H9 (cell line): ENCODE results near the gene LECT2. TPM values are rescaled to one million over a fixed set of nuclear protein-coding genes. Genes with fewer than 3 reads are reported as not detected.

Experiments
- DNase-seq: peaks from one replicate; pipeline ENCODE4 v3.0.0-alpha.2; 2017
- H2AFZ ChIP-seq: one replicate; pipeline ENCODE4 v1.6.1; 2013; ENCODE audit warnings: mild to moderate bottlenecking, low read length, control low read depth, moderate library complexity
- H2AK5ac ChIP-seq: 2 replicates; pipeline ENCODE4 v1.6.1; 2013; ENCODE audit warnings: low read length, control low read depth, mixed read lengths; ENCODE audit not compliant: insufficient read length
- H2BK120ac ChIP-seq: one replicate; pipeline ENCODE4 v1.6.1; 2013; ENCODE audit warnings: low read depth, mild to moderate bottlenecking, low read length, control low read depth, inconsistent platforms; ENCODE audit not compliant: poor library complexity, severe bottlenecking
- H2BK12ac ChIP-seq: 2 replicates; pipeline ENCODE4 v1.6.1; 2013; ENCODE audit warnings: low read length, control low read depth, mixed read lengths, low read depth; ENCODE audit not compliant: insufficient read length
- H2BK15ac ChIP-seq: 2 replicates; pipeline ENCODE4 v1.6.1; 2013; ENCODE audit warnings: low read depth, low read length, control low read depth
- H2BK20ac ChIP-seq: one replicate; pipeline ENCODE4 v1.6.1; 2013; ENCODE audit warnings: low read depth, mild to moderate bottlenecking, low read length, control low read depth, inconsistent platforms; ENCODE audit not compliant: poor library complexity, severe bottlenecking
- H2BK5ac ChIP-seq: 2 replicates; pipeline ENCODE4 v1.6.1; 2013; ENCODE audit warnings: low read length, control low read depth, mixed read lengths; ENCODE audit not compliant: insufficient read length
- H3K14ac ChIP-seq: 2 replicates; pipeline ENCODE4 v1.6.1; 2013; ENCODE audit warnings: low read length, control low read depth; ENCODE audit not compliant: insufficient read depth
- H3K18ac ChIP-seq: 2 replicates; pipeline ENCODE4 v1.6.1; 2013; ENCODE audit warnings: low read depth, mild to moderate bottlenecking, mixed read lengths, low read length, control low read depth; ENCODE audit not compliant: insufficient read length
- H3K23ac ChIP-seq: 2 replicates; pipeline ENCODE4 v1.6.1; 2013; ENCODE audit warnings: low read length, control low read depth, mixed read lengths, low read depth; ENCODE audit not compliant: insufficient read length
- H3K23me2 ChIP-seq: 2 replicates; pipeline ENCODE4 v1.6.1; 2013; ENCODE audit warnings: low read depth, mild to moderate bottlenecking, mixed read lengths, low read length, control low read depth; ENCODE audit not compliant: insufficient read length, poor library complexity, severe bottlenecking
- H3K27ac ChIP-seq: 2 replicates; pipeline ENCODE4 v1.5.1; 2013; ENCODE audit warnings: low read length, control low read depth, mixed read lengths, low read depth; ENCODE audit not compliant: insufficient read length
- H3K27me3 ChIP-seq: 2 replicates; pipeline ENCODE4 v1.6.1; 2013; ENCODE audit warnings: low read length, control low read depth, inconsistent platforms; ENCODE audit not compliant: insufficient read depth
- H3K4ac ChIP-seq: 2 replicates; pipeline ENCODE4 v1.6.1; 2013; ENCODE audit warnings: low read depth, mild to moderate bottlenecking, control low read depth, inconsistent platforms, low read length, moderate library complexity
- H3K4me1 ChIP-seq: 2 replicates; pipeline ENCODE4 v1.6.1; 2013; ENCODE audit warnings: low read length, control low read depth, inconsistent platforms; ENCODE audit not compliant: insufficient read depth
- H3K4me2 ChIP-seq: 2 replicates; pipeline ENCODE4 v1.6.1; 2013; ENCODE audit warnings: low read length, control low read depth, mixed read lengths; ENCODE audit not compliant: insufficient read length, insufficient read depth
- H3K56ac ChIP-seq: 2 replicates; pipeline ENCODE4 v1.6.1; 2013; ENCODE audit warnings: low read depth, mild to moderate bottlenecking, mixed read lengths, low read length, control low read depth; ENCODE audit not compliant: insufficient read length
- H3K79me1 ChIP-seq: 2 replicates; pipeline ENCODE4 v1.6.1; 2013; ENCODE audit warnings: low read depth, mild to moderate bottlenecking, moderate library complexity, low read length, control low read depth, inconsistent platforms; ENCODE audit not compliant: insufficient read depth, poor library complexity, severe bottlenecking
- H3K79me2 ChIP-seq: 2 replicates; pipeline ENCODE4 v1.6.1; 2013; ENCODE audit warnings: low read length, control low read depth, inconsistent platforms; ENCODE audit not compliant: insufficient read depth
- H3K9ac ChIP-seq: 2 replicates; pipeline ENCODE4 v1.6.1; 2013; ENCODE audit warnings: low read length, control low read depth, mixed read lengths; ENCODE audit not compliant: insufficient read length; ENCODE audit errors: extremely low read depth
- H3K9me3 ChIP-seq: one replicate; pipeline ENCODE4 v1.6.1; 2013; ENCODE audit warnings: low read depth, low read length, inconsistent platforms; ENCODE audit not compliant: control insufficient read depth
- H3T11ph ChIP-seq: one replicate; pipeline ENCODE4 v1.6.1; 2013; ENCODE audit warnings: mild to moderate bottlenecking, low read length, control low read depth, inconsistent platforms
- H4K20me1 ChIP-seq: one replicate; pipeline ENCODE4 v1.6.1; 2013; ENCODE audit not compliant: control insufficient read depth, insufficient read length, insufficient read depth
- H4K5ac ChIP-seq: 2 replicates; pipeline ENCODE4 v1.6.1; 2013; ENCODE audit warnings: low read depth, mild to moderate bottlenecking, mixed read lengths, low read length, control low read depth; ENCODE audit not compliant: insufficient read length
- H4K8ac ChIP-seq: replicated peaks from 2 replicates; pipeline ENCODE4 v1.6.1; 2013; ENCODE audit warnings: low read length, control low read depth, mixed read lengths, low read depth; ENCODE audit not compliant: insufficient read length
- H4K91ac ChIP-seq: 2 replicates; pipeline ENCODE4 v1.6.1; 2013; ENCODE audit warnings: low read depth, mild to moderate bottlenecking, moderate library complexity, mixed read lengths, low read length, control low read depth; ENCODE audit not compliant: insufficient read length
- H3K27ac Mint-ChIP-seq, 3 experiments: 2 replicates in 2 of 3; 3 replicates in 1 of 3; pipeline ENCODE4 v1.8.0; 2020 to 2021; ENCODE audit warnings: mixed read lengths in 3 of 3, mild to moderate bottlenecking in 1 of 3, moderate library complexity in 1 of 3
- H3K27me3 Mint-ChIP-seq: 2 replicates; pipeline ENCODE4 v1.8.0; 2021; ENCODE audit warnings: low read depth, mild to moderate bottlenecking, moderate library complexity, mixed read lengths
- H3K36me3 Mint-ChIP-seq, 3 experiments: 2 replicates in 2 of 3; 3 replicates in 1 of 3; pipeline ENCODE4 v1.8.0; 2020 to 2021; ENCODE audit warnings: low read depth in 3 of 3, mixed read lengths in 3 of 3; ENCODE audit not compliant: insufficient read depth in 1 of 3
- H3K4me1 Mint-ChIP-seq, 2 experiments: 2 replicates each; pipeline ENCODE4 v1.8.0; 2020; ENCODE audit warnings: mixed read lengths in 2 of 2
- H3K4me3 Mint-ChIP-seq, 2 experiments: 2 replicates in 1 of 2; 3 replicates in 1 of 2; pipeline ENCODE4 v1.8.0; 2020 to 2021; ENCODE audit warnings: mild to moderate bottlenecking in 2 of 2, mixed read lengths in 2 of 2, moderate library complexity in 1 of 2
- H3K9me3 Mint-ChIP-seq, 2 experiments: 2 replicates in 1 of 2; 3 replicates in 1 of 2; pipeline ENCODE4 v1.8.0; 2020; ENCODE audit warnings: mild to moderate bottlenecking in 2 of 2, mixed read lengths in 2 of 2, moderate library complexity in 1 of 2
- CTCF ChIP-seq: fragments of 200-600 bp; sonication (generic); conservative IDR thresholded peaks from 3 replicates; pipeline ENCODE4 v1.8.0; 2021; ENCODE audit warnings: antibody characterized with exemption, mild to moderate bottlenecking
- WGBS: extraction: QIAGEN DNeasy Blood & Tissue Kit; methylation state at CpG from one replicate; pipeline ENCODE4 v1.1.7; 2013; ENCODE audit warnings: missing lambda C conversion rate, low lambda C conversion rate, mixed read lengths; ENCODE audit not compliant: insufficient read length; ENCODE audit errors: extremely low coverage; 5-methylcytosine and 5-hydroxymethylcytosine counted together
- total RNA-seq: library from RNA; stranded (reverse); gene quantifications from 2 replicates; pipeline ENCODE4 v1.2.1, GENCODE V29; 2021

The LECT2 gene
- total RNA-seq, 1 experiment from 2014 or later, result not detected

GRCh38 chr5:135978993-135979392 is 24.2 kb upstream of the LECT2 start:
- DNase-seq, result no peak
- no peak overlapping the region for H3K18ac ChIP-seq
- peaks cover 5% of the 10 kb centered on the region; the same call in 1 of the 2 replicates for H3K4me1 ChIP-seq
- H2BK12ac ChIP-seq, result no peak overlapping the region
- H4K91ac ChIP-seq, result no peak overlapping the region
- no peak overlapping the region for H2BK15ac ChIP-seq
- no peak overlapping the region for H3K56ac ChIP-seq
- H3K4me3 Mint-ChIP-seq, result no peak overlapping the region
- H2BK5ac ChIP-seq, result no peak overlapping the region
- H3K27ac Mint-ChIP-seq, result no peak overlapping the region
- H3K4me2 ChIP-seq, result no peak overlapping the region
- no peaks in the 10 kb centered on the region for H3K36me3 Mint-ChIP-seq
- WGBS, result no CpG with 5 or more reads among the region's 2 CpGs
- no peaks in the 10 kb centered on the region for H4K20me1 ChIP-seq
- H3K27ac ChIP-seq, result no peak overlapping the region
- H3K79me2 ChIP-seq, result no peaks in the 10 kb centered on the region
- no peaks in the 10 kb centered on the region for H3K27me3 ChIP-seq
- no peak overlapping the region for H3K4ac ChIP-seq
- H3K9ac ChIP-seq, result no peak overlapping the region
- no peak overlapping the region for H2AK5ac ChIP-seq
- no peak overlapping the region for H2BK20ac ChIP-seq
- H3K14ac ChIP-seq, result no peak overlapping the region
- no peak overlapping the region for H3T11ph ChIP-seq
- no peak for TF ChIP-seq CTCF
- H3K23me2 ChIP-seq, result no peaks in the 10 kb centered on the region
- peaks cover 15 to 19% of the 10 kb centered on the region in 2 experiments for H3K4me1 Mint-ChIP-seq
- no peak overlapping the region for H4K8ac ChIP-seq
- H3K27me3 Mint-ChIP-seq, result peaks cover 18% of the 10 kb centered on the region
- no peaks in the 10 kb centered on the region; a peak in 1 of 5 replicates for H3K9me3 Mint-ChIP-seq
- H3K79me1 ChIP-seq, result no peaks in the 10 kb centered on the region
- H3K23ac ChIP-seq, result no peak overlapping the region
- no peak overlapping the region for H2AFZ ChIP-seq
- no peaks in the 10 kb centered on the region for H3K9me3 ChIP-seq
- no peak overlapping the region for H4K5ac ChIP-seq
- H2BK120ac ChIP-seq, result no peak overlapping the region
